Liver (tissue), 9 donors: ENCODE data around the gene MOGAT3. TPM values are rescaled to one million over a fixed set of nuclear protein-coding genes. Genes with fewer than 3 reads are reported as not detected.

ENCODE experiments used
- DNase-seq: peaks from one replicate; pipeline ENCODE4 v3.0.0-alpha.2; 2017; ENCODE audit warnings: low spot score
- H3K27ac ChIP-seq, 2 donors: one replicate each; pipeline ENCODE4 v1.7.0; 2013; ENCODE audit warnings: inconsistent platforms in 2 of 2, low read length in 2 of 2, control low read depth in 1 of 2, low read depth in 1 of 2, mild to moderate bottlenecking in 1 of 2
- H3K27me3 ChIP-seq, 4 donors: one replicate each; pipeline versions ENCODE4 v1.6.1 to v1.7.0; 2013; ENCODE audit warnings: low read length in 3 of 4, inconsistent platforms in 1 of 4, mild to moderate bottlenecking in 1 of 4, moderate library complexity in 1 of 4; ENCODE audit not compliant: control insufficient read depth in 4 of 4, insufficient read depth in 4 of 4
- H3K36me3 ChIP-seq, 4 donors: one replicate each; pipeline versions ENCODE4 v1.6.1 to v1.7.0; 2013; ENCODE audit warnings: low read length in 3 of 4, mild to moderate bottlenecking in 3 of 4, low read depth in 1 of 4, moderate library complexity in 1 of 4; ENCODE audit not compliant: control insufficient read depth in 4 of 4, insufficient read depth in 3 of 4
- H3K4me1 ChIP-seq, 4 donors: one replicate each; pipeline versions ENCODE4 v1.6.1 to v1.7.0; 2013; ENCODE audit warnings: low read length in 3 of 4, mild to moderate bottlenecking in 3 of 4, moderate library complexity in 1 of 4; ENCODE audit not compliant: control insufficient read depth in 4 of 4, insufficient read depth in 4 of 4
- H3K4me3 ChIP-seq, 3 donors: one replicate each; pipeline versions ENCODE4 v1.6.1 to v1.7.0; 2013; ENCODE audit warnings: low read length in 3 of 3, control low read depth in 1 of 3, low read depth in 1 of 3, mild to moderate bottlenecking in 1 of 3
- H3K9ac ChIP-seq, 2 donors: one replicate each; pipeline ENCODE4 v1.7.0; 2013; ENCODE audit warnings: low read length in 2 of 2, mild to moderate bottlenecking in 2 of 2, moderate library complexity in 2 of 2, control low read depth in 1 of 2, low read depth in 1 of 2
- H3K9me3 ChIP-seq, 4 donors: one replicate each; pipeline versions ENCODE4 v1.6.1 to v1.7.0; 2013; ENCODE audit warnings: low read length in 3 of 4; ENCODE audit not compliant: control insufficient read depth in 4 of 4
- CTCF ChIP-seq: fragments of 150-350 bp; IDR thresholded peaks from 2 replicates; pipeline ENCODE4 v1.5.1; 2017; ENCODE audit warnings: improper control_type of control experiment, low read depth, low read length; ENCODE audit not compliant: missing input control
- EGR1 ChIP-seq, 2 donors: IDR thresholded peaks; 2 replicates each; pipeline ENCODE4 v1.6.1; 2016 to 2018; ENCODE audit warnings: antibody characterized with exemption in 2 of 2, low read depth in 2 of 2
- FOXA2 ChIP-seq: IDR thresholded peaks from 2 replicates; pipeline ENCODE4 v1.6.1; 2016; ENCODE audit warnings: antibody characterized with exemption
- HNF4G ChIP-seq: IDR thresholded peaks from 2 replicates; pipeline ENCODE4 v1.6.1; 2016; ENCODE audit warnings: antibody characterized with exemption
- JUND ChIP-seq, 2 donors: IDR thresholded peaks; 2 replicates each; pipeline ENCODE4 v1.6.1; 2016; ENCODE audit warnings: antibody characterized with exemption in 2 of 2
- NR2F2 ChIP-seq: IDR thresholded peaks from 2 replicates; pipeline ENCODE4 v1.6.1; 2016; ENCODE audit warnings: antibody characterized with exemption
- RAD21 ChIP-seq, 2 donors: IDR thresholded peaks; 2 replicates each; pipeline ENCODE4 v1.6.1; 2016; ENCODE audit warnings: antibody characterized with exemption in 2 of 2, mild to moderate bottlenecking in 2 of 2
- SP1 ChIP-seq: IDR thresholded peaks from 2 replicates; pipeline ENCODE4 v1.6.1; 2018; ENCODE audit warnings: antibody characterized with exemption, mild to moderate bottlenecking
- TAF1 ChIP-seq: conservative IDR thresholded peaks from 2 replicates; pipeline ENCODE4 v1.6.1; 2016; ENCODE audit warnings: antibody characterized with exemption, mild to moderate bottlenecking
- YY1 ChIP-seq: IDR thresholded peaks from 2 replicates; pipeline ENCODE4 v1.6.1; 2016; ENCODE audit warnings: antibody characterized with exemption, mild to moderate bottlenecking
- WGBS: extraction: QIAGEN DNeasy Blood & Tissue Kit; methylation state at CpG from one replicate; pipeline ENCODE4 v1.1.7; 2013; 5-methylcytosine and 5-hydroxymethylcytosine counted together
- polyA plus RNA-seq, 2 donors: library from polyadenylated mRNA; stranded (reverse) in 1 of 2; unstranded in 1 of 2; fragments of 200-250 nt in 1 of 2; fragments of >200 nt in 1 of 2; fragmentation: Nextera tagmentation in 1 of 2; extraction: Ambion mirVana in 1 of 2; gene quantifications; one replicate each; pipeline versions ENCODE4 v1.2.1 to v1.2.3, GENCODE V29; 2013 to 2015
- total RNA-seq, 2 donors: library from RNA; depleted of rRNA; stranded (reverse); fragments of >200 nt; gene quantifications; one replicate each; pipeline ENCODE4 v1.2.3, GENCODE V29; 2014
- TF ChIP-seq, protein P1 (sequence below): IDR thresholded peaks from 2 replicates; pipeline ENCODE4 v1.6.1; 2016; ENCODE audit warnings: antibody characterized with exemption, mild to moderate bottlenecking
- donor health status: healthy.
- donor health status: healthy.
- donor health status: healthy.
- donor health status: healthy.
- donor health status: healthy.

Gene MOGAT3
- total and polyA plus RNA-seq, 4 donors = 1.8 to 7.9 (median 3.7) TPM

- Histone ChIP-seq H3K4me3 (no peak overlapping the region), H3K9me3 (no peaks in the 10 kb centered on the region), H3K9ac (no peak overlapping the region), H3K27me3 (peaks cover 6 to 18% (median 12%) of the 10 kb centered on the region in 4 donors), H3K36me3 (no peaks in the 10 kb centered on the region), H3K27ac (no peak overlapping the region), H3K4me1 (peaks cover 8 to 33% (median 16%) of the 10 kb centered on the region in 4 donors)
- WGBS = 8% methylated on average over 16 of the region's 16 CpGs
- TF ChIP-seq, protein P1, sequence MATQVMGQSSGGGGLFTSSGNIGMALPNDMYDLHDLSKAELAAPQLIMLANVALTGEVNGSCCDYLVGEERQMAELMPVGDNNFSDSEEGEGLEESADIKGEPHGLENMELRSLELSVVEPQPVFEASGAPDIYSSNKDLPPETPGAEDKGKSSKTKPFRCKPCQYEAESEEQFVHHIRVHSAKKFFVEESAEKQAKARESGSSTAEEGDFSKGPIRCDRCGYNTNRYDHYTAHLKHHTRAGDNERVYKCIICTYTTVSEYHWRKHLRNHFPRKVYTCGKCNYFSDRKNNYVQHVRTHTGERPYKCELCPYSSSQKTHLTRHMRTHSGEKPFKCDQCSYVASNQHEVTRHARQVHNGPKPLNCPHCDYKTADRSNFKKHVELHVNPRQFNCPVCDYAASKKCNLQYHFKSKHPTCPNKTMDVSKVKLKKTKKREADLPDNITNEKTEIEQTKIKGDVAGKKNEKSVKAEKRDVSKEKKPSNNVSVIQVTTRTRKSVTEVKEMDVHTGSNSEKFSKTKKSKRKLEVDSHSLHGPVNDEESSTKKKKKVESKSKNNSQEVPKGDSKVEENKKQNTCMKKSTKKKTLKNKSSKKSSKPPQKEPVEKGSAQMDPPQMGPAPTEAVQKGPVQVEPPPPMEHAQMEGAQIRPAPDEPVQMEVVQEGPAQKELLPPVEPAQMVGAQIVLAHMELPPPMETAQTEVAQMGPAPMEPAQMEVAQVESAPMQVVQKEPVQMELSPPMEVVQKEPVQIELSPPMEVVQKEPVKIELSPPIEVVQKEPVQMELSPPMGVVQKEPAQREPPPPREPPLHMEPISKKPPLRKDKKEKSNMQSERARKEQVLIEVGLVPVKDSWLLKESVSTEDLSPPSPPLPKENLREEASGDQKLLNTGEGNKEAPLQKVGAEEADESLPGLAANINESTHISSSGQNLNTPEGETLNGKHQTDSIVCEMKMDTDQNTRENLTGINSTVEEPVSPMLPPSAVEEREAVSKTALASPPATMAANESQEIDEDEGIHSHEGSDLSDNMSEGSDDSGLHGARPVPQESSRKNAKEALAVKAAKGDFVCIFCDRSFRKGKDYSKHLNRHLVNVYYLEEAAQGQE = no peak
- TF ChIP-seq JUND (IDR thresholded peaks at IDR 0.05) = no peak
- no peak for TF ChIP-seq NR2F2
- TF ChIP-seq TAF1 = no peak
- TF ChIP-seq EGR1 (IDR thresholded peaks at IDR 0.05; ENCODE audit: low read depth in 2 of 2) = no peak
- TF ChIP-seq HNF4G = no peak
- TF ChIP-seq CTCF = no peak
- TF ChIP-seq RAD21 (IDR thresholded peaks at IDR 0.05) = no peak
- peak; percentile 62 for DNase-seq
Observed at GRCh38 chr7:101173752-101174244, 27.0 kb downstream of the MOGAT3 start.

GRCh38 chr7:101172854-101173751 is 27.7 kb downstream of the MOGAT3 start:
- no peak for DNase-seq
- no peak overlapping the region for H3K27ac ChIP-seq
- peaks cover 6 to 19% (median 16%) of the 10 kb centered on the region in 4 donors for H3K27me3 ChIP-seq
- H3K4me1 ChIP-seq = peaks cover 8 to 33% (median 16%) of the 10 kb centered on the region in 4 donors
- no peaks in the 10 kb centered on the region for H3K9me3 ChIP-seq
- H3K9ac ChIP-seq = no peak overlapping the region
- WGBS = 3% methylated on average over 53 of the region's 53 CpGs
- peak overlapping the region in 1 of 3 donors; percentile 23 for H3K4me3 ChIP-seq
- no peak for TF ChIP-seq FOXA2
- no peak for TF ChIP-seq SP1
- TF ChIP-seq, protein P1 = no peak
- TF ChIP-seq YY1 = no peak
- no peaks in the 10 kb centered on the region for H3K36me3 ChIP-seq
